Spleen (tissue), 7 donors: ENCODE measurements around the gene BTBD2.

Experiments
- POLR2A ChIP-seq, 3 donors: fragments of 450-650 bp; IDR thresholded peaks; one replicate each; pipeline ENCODE4 v1.5.1; 2017; ENCODE audit warnings: antibody characterized with exemption in 3 of 3, mild to moderate bottlenecking in 1 of 3
- TF ChIP-seq, protein P1 (sequence below), 11 experiments: fragments of 200-600 bp in 7 of 11; fragments of 450-650 bp in 4 of 11; sonication (generic) in 4 of 11; IDR thresholded peaks in 8 of 11; conservative IDR thresholded peaks in 3 of 11; 1 replicate in 7 of 11; 2 replicates in 4 of 11; pipeline versions ENCODE4 v1.4.0 to v1.8.0; 2016 to 2021; ENCODE audit warnings: antibody characterized with exemption in 11 of 11, inconsistent platforms in 4 of 11, mild to moderate bottlenecking in 1 of 11
- donor health status: DM: no; HTN: no; CAD: no; lungs with moderate emphysema.
- donor health status: DM: no; HTN: no; CAD: no.
- donor health status: DM: no; HTN: no; CAD: no.

DNA sequence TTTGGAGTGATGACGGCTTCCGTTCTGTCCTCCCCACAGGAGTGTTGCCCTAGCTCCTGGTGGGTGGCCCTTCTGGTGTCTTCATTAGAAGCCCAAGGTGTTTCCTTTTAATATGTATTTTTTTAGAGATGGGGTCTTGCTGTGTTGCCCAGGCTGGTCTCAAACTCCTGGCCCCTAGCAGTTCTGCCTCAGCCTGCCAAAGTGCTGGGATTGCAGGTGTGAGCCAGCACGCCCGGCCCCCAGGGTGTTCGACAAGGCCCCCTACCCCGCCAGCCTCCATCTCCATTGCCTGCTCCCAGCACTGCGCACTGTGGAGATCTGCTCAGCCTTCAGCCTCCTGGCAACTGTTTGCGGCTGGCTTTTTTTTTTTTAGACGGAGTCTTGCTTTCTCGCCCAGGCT, 31.2 kb downstream of the BTBD2 start:
- no peak for TF ChIP-seq POLR2A (IDR thresholded peaks at IDR 0.05)
- TF ChIP-seq, protein P1, sequence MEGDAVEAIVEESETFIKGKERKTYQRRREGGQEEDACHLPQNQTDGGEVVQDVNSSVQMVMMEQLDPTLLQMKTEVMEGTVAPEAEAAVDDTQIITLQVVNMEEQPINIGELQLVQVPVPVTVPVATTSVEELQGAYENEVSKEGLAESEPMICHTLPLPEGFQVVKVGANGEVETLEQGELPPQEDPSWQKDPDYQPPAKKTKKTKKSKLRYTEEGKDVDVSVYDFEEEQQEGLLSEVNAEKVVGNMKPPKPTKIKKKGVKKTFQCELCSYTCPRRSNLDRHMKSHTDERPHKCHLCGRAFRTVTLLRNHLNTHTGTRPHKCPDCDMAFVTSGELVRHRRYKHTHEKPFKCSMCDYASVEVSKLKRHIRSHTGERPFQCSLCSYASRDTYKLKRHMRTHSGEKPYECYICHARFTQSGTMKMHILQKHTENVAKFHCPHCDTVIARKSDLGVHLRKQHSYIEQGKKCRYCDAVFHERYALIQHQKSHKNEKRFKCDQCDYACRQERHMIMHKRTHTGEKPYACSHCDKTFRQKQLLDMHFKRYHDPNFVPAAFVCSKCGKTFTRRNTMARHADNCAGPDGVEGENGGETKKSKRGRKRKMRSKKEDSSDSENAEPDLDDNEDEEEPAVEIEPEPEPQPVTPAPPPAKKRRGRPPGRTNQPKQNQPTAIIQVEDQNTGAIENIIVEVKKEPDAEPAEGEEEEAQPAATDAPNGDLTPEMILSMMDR (IDR thresholded peaks at IDR 0.05 in 8 of 11, conservative IDR thresholded peaks at IDR 0.05 in 3 of 11), result no peak
